GM19240 (cell line): ENCODE data around the gene HOXA2.

Experiments
- DNase-seq: peaks from one replicate; pipeline ENCODE4 v3.0.0; 2011; ENCODE audit warnings: low spot score; ENCODE audit not compliant: insufficient read length

Gene HOXA2

GRCh38 chr7:27098578-27099451, 3.7 kb downstream of the HOXA2 start:
- no peak for DNase-seq

- no peak for DNase-seq
Measured at GRCh38 chr7:27097686-27098577, 4.6 kb downstream of the HOXA2 start.

- no peak for DNase-seq
Measured at GRCh38 chr7:27096768-27097514, 5.5 kb downstream of the HOXA2 start.

- peak; percentile 95 for DNase-seq
Measured at GRCh38 chr7:27095897-27096767, 6.4 kb downstream of the HOXA2 start, which contains the start of gene HOXA1. HOXA1 (minus strand) TSS chr7:27096000; CDS start chr7:27095912, 88 bp downstream.

GRCh38 chr7:27095050-27095896, 7.2 kb downstream of the HOXA2 start:
- DNase-seq, result no peak

- DNase-seq, result no peak
Measured at GRCh38 chr7:27094304-27095049, 8.0 kb downstream of the HOXA2 start.

- DNase-seq, result no peak
Measured at GRCh38 chr7:27093184-27093895, 9.1 kb downstream of the HOXA2 start.

GRCh38 chr7:27092819-27093110, 9.7 kb downstream of the HOXA2 start:
- DNase-seq, result no peak

GRCh38 chr7:27091941-27092818, 10.3 kb downstream of the HOXA2 start:
- no peak for DNase-seq

- DNase-seq, result no peak
Measured at GRCh38 chr7:27091105-27091504, 11.4 kb downstream of the HOXA2 start.

- no peak for DNase-seq
Measured at GRCh38 chr7:27088002-27088922, 14.2 kb downstream of the HOXA2 start.

GRCh38 chr7:27083646-27084045, 18.8 kb downstream of the HOXA2 start:
- no peak for DNase-seq

- DNase-seq, result no peak
Measured at GRCh38 chr7:27082171-27082570, 20.3 kb downstream of the HOXA2 start.

GRCh38 chr7:27080844-27081436, 21.5 kb downstream of the HOXA2 start:
- no peak for DNase-seq

GRCh38 chr7:27079234-27079975, 23.1 kb downstream of the HOXA2 start:
- DNase-seq, result no peak
